Neutrophil (primary cell): ENCODE measurements around the gene RABEP1.

Source experiments
- H3K27ac ChIP-seq: fragments of 200-600 bp; sonication (generic); 2 replicates; pipeline ENCODE4 v1.5.1; 2016; ENCODE audit warnings: mild to moderate bottlenecking, moderate library complexity
- H3K27me3 ChIP-seq: fragments of 200-600 bp; sonication (generic); 2 replicates; pipeline ENCODE4 v1.6.0; 2016; ENCODE audit warnings: mild to moderate bottlenecking
- H3K36me3 ChIP-seq: fragments of 200-600 bp; sonication (generic); 2 replicates; pipeline ENCODE4 v1.5.1; 2017
- H3K4me1 ChIP-seq, 2 experiments: fragments of 200-600 bp in 1 of 2; sonication (generic) in 1 of 2; 1 replicate in 1 of 2; 2 replicates in 1 of 2; pipeline versions ENCODE4 v1.5.1 to v1.6.1; 2013 to 2016; ENCODE audit warnings: low read depth in 1 of 2, low read length in 1 of 2, mild to moderate bottlenecking in 1 of 2, moderate library complexity in 1 of 2; ENCODE audit not compliant: control insufficient read depth in 1 of 2, insufficient read depth in 1 of 2
- H3K4me3 ChIP-seq, 2 experiments: fragments of 200-600 bp in 1 of 2; sonication (generic) in 1 of 2; 1 replicate in 1 of 2; 2 replicates in 1 of 2; pipeline ENCODE4 v1.5.1; 2013 to 2016; ENCODE audit warnings: low read depth in 1 of 2, low read length in 1 of 2, mild to moderate bottlenecking in 1 of 2, moderate library complexity in 1 of 2
- H3K9me3 ChIP-seq: fragments of 200-600 bp; sonication (generic); 2 replicates; pipeline ENCODE4 v1.5.1; 2016
- CTCF ChIP-seq: fragments of 200-600 bp; sonication (generic); IDR thresholded peaks from 2 replicates; pipeline ENCODE4 v1.5.1; 2016; ENCODE audit warnings: antibody characterized with exemption

RABEP1 gene

GRCh38 chr17:5299383-5299782 is 17.3 kb downstream of the RABEP1 start:
- no peak overlapping the region for H3K27ac ChIP-seq
- no peak overlapping the region for H3K4me3 ChIP-seq
- H3K36me3 ChIP-seq = no peaks in the 10 kb centered on the region
- no peaks in the 10 kb centered on the region for H3K9me3 ChIP-seq
- TF ChIP-seq CTCF = no peak
- no peaks in the 10 kb centered on the region for H3K27me3 ChIP-seq
- H3K4me1 ChIP-seq = no peaks in the 10 kb centered on the region

- H3K4me1 ChIP-seq = peaks cover 0 to 5% of the 10 kb centered on the region in 2 experiments
- H3K9me3 ChIP-seq = no peaks in the 10 kb centered on the region
- no peak for TF ChIP-seq CTCF
- H3K27me3 ChIP-seq = no peaks in the 10 kb centered on the region
- no peak overlapping the region for H3K27ac ChIP-seq
- no peaks in the 10 kb centered on the region for H3K36me3 ChIP-seq
- no peak overlapping the region for H3K4me3 ChIP-seq
Observed at GRCh38 chr17:5304636-5305035, 22.6 kb downstream of the RABEP1 start.

- H3K9me3 ChIP-seq = no peaks in the 10 kb centered on the region
- H3K27ac ChIP-seq = no peak overlapping the region
- peaks cover 0 to 5% of the 10 kb centered on the region in 2 experiments for H3K4me1 ChIP-seq
- TF ChIP-seq CTCF = no peak
- H3K4me3 ChIP-seq = no peak overlapping the region
- H3K36me3 ChIP-seq = peaks cover 26% of the 10 kb centered on the region
- no peaks in the 10 kb centered on the region for H3K27me3 ChIP-seq
Observed at GRCh38 chr17:5309851-5310250, 27.8 kb downstream of the RABEP1 start.

- TF ChIP-seq CTCF = no peak
Observed at GRCh38 chr17:5325851-5326250, 43.8 kb downstream of the RABEP1 start.

GRCh38 chr17:5329784-5330557 is 47.9 kb downstream of the RABEP1 start:
- TF ChIP-seq CTCF = no peak
- H3K36me3 ChIP-seq = peaks cover 32% of the 10 kb centered on the region
- no peak overlapping the region for H3K4me3 ChIP-seq
- no peaks in the 10 kb centered on the region for H3K9me3 ChIP-seq
- no peaks in the 10 kb centered on the region for H3K4me1 ChIP-seq
- H3K27ac ChIP-seq = no peak overlapping the region
- no peaks in the 10 kb centered on the region for H3K27me3 ChIP-seq

More at GRCh38 chr17:5325851-5326250, 43.8 kb downstream of the RABEP1 start:
- Histone ChIP-seq H3K9me3 (no peaks in the 10 kb centered on the region), H3K4me3 (no peak overlapping the region), H3K27me3 (no peaks in the 10 kb centered on the region), H3K36me3 (no peaks in the 10 kb centered on the region), H3K27ac (no peak overlapping the region), H3K4me1 (no peaks in the 10 kb centered on the region)
